Measurements from ENCODE around the gene SLC16A2.

SLC16A2 gene

GRCh38 chrX:74520896-74521295, 99.6 kb downstream of the SLC16A2 start:
- Histone ChIP-seq H3K4me1 (ENCODE audit: control insufficient read depth, insufficient read depth, low read length) (peaks cover 11% of the 10 kb centered on the region), H3K27me3 (ENCODE audit: control insufficient read depth in 1 of 2, insufficient read depth in 2 of 2, low read length in 2 of 2) (peaks cover 0 to 6% of the 10 kb centered on the region in 2 donors), H3K36me3 (ENCODE audit: control insufficient read depth in 2 of 2, insufficient read depth in 2 of 2, low read length in 2 of 2) (no peaks in the 10 kb centered on the region), H3K27ac (ENCODE audit: low read length) (no peak overlapping the region), H3K4me3 (ENCODE audit: low read length in 2 of 2) (no peak overlapping the region), H3K9me3 (ENCODE audit: control insufficient read depth in 2 of 2, low read length in 2 of 2) (no peaks in the 10 kb centered on the region), H3K9ac (ENCODE audit: low read length in 2 of 2) (no peak overlapping the region)

- Histone ChIP-seq H3K36me3 (ENCODE audit: control insufficient read depth in 2 of 2, insufficient read depth in 2 of 2, low read length in 2 of 2) (no peaks in the 10 kb centered on the region), H3K27me3 (ENCODE audit: control insufficient read depth in 1 of 2, insufficient read depth in 2 of 2, low read length in 2 of 2) (peaks cover 0 to 6% of the 10 kb centered on the region in 2 donors), H3K9me3 (ENCODE audit: control insufficient read depth in 2 of 2, low read length in 2 of 2) (no peaks in the 10 kb centered on the region), H3K4me1 (ENCODE audit: control insufficient read depth, insufficient read depth, low read length) (peaks cover 13% of the 10 kb centered on the region), H3K27ac (ENCODE audit: low read length) (peak overlapping the region; percentile 77), H3K4me3 (ENCODE audit: low read length in 2 of 2) (no peak overlapping the region), H3K9ac (ENCODE audit: low read length in 2 of 2) (no peak overlapping the region)
Observed at GRCh38 chrX:74521961-74522751, 100.9 kb downstream of the SLC16A2 start.

GRCh38 chrX:74523224-74523623, 101.9 kb downstream of the SLC16A2 start:
- no peak overlapping the region for H3K9ac ChIP-seq (ENCODE audit: low read length in 2 of 2)
- H3K27me3 ChIP-seq (ENCODE audit: control insufficient read depth in 1 of 2, insufficient read depth in 2 of 2, low read length in 2 of 2): peaks cover 0 to 6% of the 10 kb centered on the region in 2 donors
- H3K9me3 ChIP-seq (ENCODE audit: control insufficient read depth in 2 of 2, low read length in 2 of 2): no peaks in the 10 kb centered on the region
- no peak overlapping the region for H3K4me3 ChIP-seq (ENCODE audit: low read length in 2 of 2)
- peak overlapping the region; percentile 77 for H3K27ac ChIP-seq (ENCODE audit: low read length)
- peaks cover 13% of the 10 kb centered on the region for H3K4me1 ChIP-seq (ENCODE audit: control insufficient read depth, insufficient read depth, low read length)
- no peaks in the 10 kb centered on the region for H3K36me3 ChIP-seq (ENCODE audit: control insufficient read depth in 2 of 2, insufficient read depth in 2 of 2, low read length in 2 of 2)

GRCh38 chrX:74523870-74524735, 102.8 kb downstream of the SLC16A2 start:
- Histone ChIP-seq H3K27ac (ENCODE audit: low read length) (no peak overlapping the region), H3K36me3 (ENCODE audit: control insufficient read depth in 2 of 2, insufficient read depth in 2 of 2, low read length in 2 of 2) (no peaks in the 10 kb centered on the region), H3K9me3 (ENCODE audit: control insufficient read depth in 2 of 2, low read length in 2 of 2) (no peaks in the 10 kb centered on the region), H3K27me3 (ENCODE audit: control insufficient read depth in 1 of 2, insufficient read depth in 2 of 2, low read length in 2 of 2) (peaks cover 0 to 6% of the 10 kb centered on the region in 2 donors), H3K9ac (ENCODE audit: low read length in 2 of 2) (no peak overlapping the region), H3K4me1 (ENCODE audit: control insufficient read depth, insufficient read depth, low read length) (peaks cover 13% of the 10 kb centered on the region), H3K4me3 (ENCODE audit: low read length in 2 of 2) (no peak overlapping the region)

- H3K27me3 ChIP-seq (ENCODE audit: control insufficient read depth in 1 of 2, insufficient read depth in 2 of 2, low read length in 2 of 2): peaks cover 0 to 6% of the 10 kb centered on the region in 2 donors
- no peak overlapping the region for H3K27ac ChIP-seq (ENCODE audit: low read length)
- no peak overlapping the region for H3K4me3 ChIP-seq (ENCODE audit: low read length in 2 of 2)
- no peak overlapping the region for H3K9ac ChIP-seq (ENCODE audit: low read length in 2 of 2)
- no peaks in the 10 kb centered on the region for H3K9me3 ChIP-seq (ENCODE audit: control insufficient read depth in 2 of 2, low read length in 2 of 2)
- H3K36me3 ChIP-seq (ENCODE audit: control insufficient read depth in 2 of 2, insufficient read depth in 2 of 2, low read length in 2 of 2): no peaks in the 10 kb centered on the region
- peaks cover 13% of the 10 kb centered on the region for H3K4me1 ChIP-seq (ENCODE audit: control insufficient read depth, insufficient read depth, low read length)
Observed at GRCh38 chrX:74525116-74525515, 103.8 kb downstream of the SLC16A2 start.

- Histone ChIP-seq H3K4me3 (ENCODE audit: low read length in 2 of 2) (no peak overlapping the region), H3K9ac (ENCODE audit: low read length in 2 of 2) (no peak overlapping the region), H3K36me3 (ENCODE audit: control insufficient read depth in 2 of 2, insufficient read depth in 2 of 2, low read length in 2 of 2) (no peaks in the 10 kb centered on the region), H3K9me3 (ENCODE audit: control insufficient read depth in 2 of 2, low read length in 2 of 2) (no peaks in the 10 kb centered on the region), H3K27me3 (ENCODE audit: control insufficient read depth in 1 of 2, insufficient read depth in 2 of 2, low read length in 2 of 2) (peaks cover 0 to 6% of the 10 kb centered on the region in 2 donors), H3K27ac (ENCODE audit: low read length) (no peak overlapping the region), H3K4me1 (ENCODE audit: control insufficient read depth, insufficient read depth, low read length) (peaks cover 13% of the 10 kb centered on the region)
Observed at GRCh38 chrX:74526764-74527163, 105.5 kb downstream of the SLC16A2 start.

GRCh38 chrX:74527350-74527749, 106.1 kb downstream of the SLC16A2 start:
- no peak overlapping the region for H3K4me3 ChIP-seq (ENCODE audit: low read length in 2 of 2)
- no peak overlapping the region for H3K9ac ChIP-seq (ENCODE audit: low read length in 2 of 2)
- H3K4me1 ChIP-seq (ENCODE audit: control insufficient read depth, insufficient read depth, low read length): peaks cover 8% of the 10 kb centered on the region
- no peaks in the 10 kb centered on the region for H3K36me3 ChIP-seq (ENCODE audit: control insufficient read depth in 2 of 2, insufficient read depth in 2 of 2, low read length in 2 of 2)
- H3K27me3 ChIP-seq (ENCODE audit: control insufficient read depth in 1 of 2, insufficient read depth in 2 of 2, low read length in 2 of 2): peaks cover 0 to 4% of the 10 kb centered on the region in 2 donors
- no peak overlapping the region for H3K27ac ChIP-seq (ENCODE audit: low read length)
- no peaks in the 10 kb centered on the region for H3K9me3 ChIP-seq (ENCODE audit: control insufficient read depth in 2 of 2, low read length in 2 of 2)

GRCh38 chrX:74529311-74529710, 108.0 kb downstream of the SLC16A2 start:
- Histone ChIP-seq H3K27me3 (ENCODE audit: control insufficient read depth in 1 of 2, insufficient read depth in 2 of 2, low read length in 2 of 2) (peaks cover 0 to 5% of the 10 kb centered on the region in 2 donors), H3K4me1 (ENCODE audit: control insufficient read depth, insufficient read depth, low read length) (peaks cover 4% of the 10 kb centered on the region), H3K36me3 (ENCODE audit: control insufficient read depth in 2 of 2, insufficient read depth in 2 of 2, low read length in 2 of 2) (no peaks in the 10 kb centered on the region), H3K9me3 (ENCODE audit: control insufficient read depth in 2 of 2, low read length in 2 of 2) (no peaks in the 10 kb centered on the region), H3K4me3 (ENCODE audit: low read length in 2 of 2) (no peak overlapping the region), H3K9ac (ENCODE audit: low read length in 2 of 2) (no peak overlapping the region), H3K27ac (ENCODE audit: low read length) (no peak overlapping the region)

- no peak overlapping the region for H3K4me3 ChIP-seq (ENCODE audit: low read length in 2 of 2)
- no peaks in the 10 kb centered on the region for H3K36me3 ChIP-seq (ENCODE audit: control insufficient read depth in 2 of 2, insufficient read depth in 2 of 2, low read length in 2 of 2)
- no peaks in the 10 kb centered on the region for H3K9me3 ChIP-seq (ENCODE audit: control insufficient read depth in 2 of 2, low read length in 2 of 2)
- H3K9ac ChIP-seq (ENCODE audit: low read length in 2 of 2): no peak overlapping the region
- peaks cover 0 to 6% of the 10 kb centered on the region in 2 donors for H3K27me3 ChIP-seq (ENCODE audit: control insufficient read depth in 1 of 2, insufficient read depth in 2 of 2, low read length in 2 of 2)
- peaks cover 5% of the 10 kb centered on the region for H3K4me1 ChIP-seq (ENCODE audit: control insufficient read depth, insufficient read depth, low read length)
- no peak overlapping the region for H3K27ac ChIP-seq (ENCODE audit: low read length)
Observed at GRCh38 chrX:74531081-74531480, 109.8 kb downstream of the SLC16A2 start.

- Histone ChIP-seq H3K4me1 (ENCODE audit: control insufficient read depth, insufficient read depth, low read length) (peaks cover 7% of the 10 kb centered on the region), H3K27me3 (ENCODE audit: control insufficient read depth in 1 of 2, insufficient read depth in 2 of 2, low read length in 2 of 2) (peaks cover 0 to 11% of the 10 kb centered on the region in 2 donors), H3K36me3 (ENCODE audit: control insufficient read depth in 2 of 2, insufficient read depth in 2 of 2, low read length in 2 of 2) (no peaks in the 10 kb centered on the region), H3K4me3 (ENCODE audit: low read length in 2 of 2) (no peak overlapping the region), H3K27ac (ENCODE audit: low read length) (peak overlapping the region; percentile 85), H3K9ac (ENCODE audit: low read length in 2 of 2) (no peak overlapping the region), H3K9me3 (ENCODE audit: control insufficient read depth in 2 of 2, low read length in 2 of 2) (no peaks in the 10 kb centered on the region)
Observed at GRCh38 chrX:74534569-74535038, 113.3 kb downstream of the SLC16A2 start.
